Upper lobe of left lung (tissue), 6 donors: Measurements from ENCODE around the gene DACH1. TPM values are rescaled to one million over a fixed set of nuclear protein-coding genes. Genes with fewer than 3 reads are reported as not detected.

Experiments
- ATAC-seq, 2 donors: fragments of 200-7000 bp; cut with Tn5 transposase; one replicate each; pipeline ENCODE4 v1.9.1; 2022; ENCODE audit warnings: mild to moderate bottlenecking in 2 of 2, moderate library complexity in 2 of 2; ENCODE audit not compliant: low FRiP score in 2 of 2
- DNase-seq, 2 donors: peaks; one replicate each; pipeline ENCODE4 v3.0.0-alpha.2; 2019 to 2020
- H3K27ac ChIP-seq, 4 donors: fragments of 200-600 bp; sonication (generic); one replicate each; pipeline ENCODE4 v1.5.1; 2016 to 2019
- H3K27me3 ChIP-seq, 4 donors: fragments of 200-600 bp; sonication (generic); one replicate each; pipeline ENCODE4 v1.5.1; 2017 to 2019
- H3K36me3 ChIP-seq, 4 donors: fragments of 200-600 bp; sonication (generic); one replicate each; pipeline ENCODE4 v1.5.1; 2016 to 2019
- H3K4me1 ChIP-seq, 4 donors: fragments of 200-600 bp; sonication (generic); one replicate each; pipeline ENCODE4 v1.5.1; 2018 to 2019
- H3K4me3 ChIP-seq, 4 donors: fragments of 200-600 bp; sonication (generic); one replicate each; pipeline ENCODE4 v1.5.1; 2017 to 2019; ENCODE audit warnings: mild to moderate bottlenecking in 2 of 4, moderate library complexity in 1 of 4
- H3K9me3 ChIP-seq, 4 donors: fragments of 200-600 bp; sonication (generic); one replicate each; pipeline ENCODE4 v1.5.1; 2018 to 2019
- CTCF ChIP-seq, 6 experiments: fragments of 450-650 bp in 4 of 6; fragments of 200-600 bp in 2 of 6; sonication (generic) in 2 of 6; IDR thresholded peaks; one replicate each; pipeline ENCODE4 v1.5.1; 2016 to 2019; ENCODE audit warnings: antibody characterized with exemption in 6 of 6
- EP300 ChIP-seq, 4 donors: sonication (generic); formaldehyde crosslinking; IDR thresholded peaks; one replicate each; pipeline ENCODE4 v1.5.1; 2017; ENCODE audit warnings: antibody characterized with exemption in 4 of 4, control low read depth in 2 of 4
- POLR2A ChIP-seq, 4 donors: fragments of 450-650 bp; IDR thresholded peaks; one replicate each; pipeline ENCODE4 v1.5.1; 2016 to 2017; ENCODE audit warnings: antibody characterized with exemption in 4 of 4, mild to moderate bottlenecking in 2 of 4
- POLR2AphosphoS5 ChIP-seq, 2 donors: sonication (generic); formaldehyde crosslinking; IDR thresholded peaks; one replicate each; pipeline ENCODE4 v1.5.1; 2017; ENCODE audit warnings: antibody characterized with exemption in 2 of 2
- WGBS, 2 donors: methylation state at CpG; one replicate each; pipeline ENCODE4 v1.1.5; 2017 to 2018; 5-methylcytosine and 5-hydroxymethylcytosine counted together
- total RNA-seq, 6 donors: library from RNA; depleted of rRNA in 4 of 6; stranded (reverse); fragments of >200 nt in 4 of 6; gene quantifications; one replicate each; pipeline versions ENCODE4 v1.1.0 to v1.2.1, GENCODE V29; 2016 to 2021
- donor health status: DM: no; HTN: no; CAD: no; lungs with moderate emphysema.
- donor health status: DM: no; HTN: yes; CAD: no; lungs with severe emphysema.

Gene DACH1
- total RNA-seq, 6 donors from 2014 or later = 4.7 to 10.5 (median 6.7) TPM

DNA sequence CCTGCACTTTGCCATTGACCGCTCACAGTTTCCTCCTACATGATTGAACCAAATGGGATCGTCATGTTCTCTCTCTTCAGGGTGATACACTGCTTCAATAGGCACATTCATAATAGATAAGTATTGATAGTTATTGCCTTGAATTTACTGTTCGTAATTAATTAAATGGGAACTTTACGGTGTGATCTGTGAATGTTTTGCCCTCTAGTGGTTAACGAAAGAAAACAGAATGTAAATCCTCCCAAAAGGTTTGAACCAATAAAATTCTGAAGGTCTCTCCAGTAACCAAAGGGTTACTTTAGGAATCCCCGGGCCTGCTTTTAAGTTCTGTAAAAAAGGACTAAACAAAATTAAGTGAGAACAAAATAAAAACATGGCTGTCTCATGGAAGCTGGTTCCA, 389.3 kb downstream of the DACH1 start:
- Histone ChIP-seq H3K27me3 (no peaks in the 10 kb centered on the region), H3K4me3 (no peak overlapping the region), H3K9me3 (no peaks in the 10 kb centered on the region), H3K36me3 (no peaks in the 10 kb centered on the region), H3K27ac (no peak overlapping the region), H3K4me1 (peaks cover 0 to 6% (median 0%) of the 10 kb centered on the region in 4 donors)
- DNase-seq (no peak), ATAC-seq (no peak)
- no peak for TF ChIP-seq CTCF (IDR thresholded peaks at IDR 0.05)
- no peak for TF ChIP-seq EP300 (IDR thresholded peaks at IDR 0.05)
- no peak for TF ChIP-seq POLR2AphosphoS5 (IDR thresholded peaks at IDR 0.05)
- TF ChIP-seq POLR2A (IDR thresholded peaks at IDR 0.05) = no peak
- WGBS, 2 donors = 85% methylated on average over 6 of the region's 6 CpGs

GRCh38 chr13:71474936-71475335, 392.1 kb downstream of the DACH1 start:
- ATAC-seq = no peak

DNA sequence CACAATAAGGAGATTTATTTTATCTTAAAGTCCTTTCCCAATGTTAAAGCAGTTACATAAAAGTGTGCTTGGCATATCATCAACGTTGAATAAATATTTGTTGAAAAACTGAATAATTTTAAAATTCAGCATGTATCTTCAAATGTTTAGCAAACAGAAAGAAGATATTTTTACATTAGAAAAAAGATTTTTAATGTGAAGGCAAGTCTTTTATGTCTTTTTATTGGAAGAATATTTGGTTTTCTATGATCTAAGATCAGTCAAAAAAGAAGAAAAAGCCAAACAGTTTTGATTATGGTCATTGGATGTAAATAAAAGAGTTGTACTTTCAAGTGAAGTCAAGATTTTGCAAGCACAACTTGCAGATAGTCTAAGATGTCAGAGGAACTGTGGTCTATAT, 397.4 kb downstream of the DACH1 start:
- 38 to 56% methylated on average over 1 of the region's 1 CpG for WGBS, 2 donors
- Histone ChIP-seq H3K27ac (no peak overlapping the region), H3K4me1 (no peaks in the 10 kb centered on the region), H3K27me3 (no peaks in the 10 kb centered on the region), H3K9me3 (no peaks in the 10 kb centered on the region), H3K36me3 (no peaks in the 10 kb centered on the region), H3K4me3 (no peak overlapping the region)
- ATAC-seq (no peak), DNase-seq (no peak)
- TF ChIP-seq POLR2AphosphoS5 (IDR thresholded peaks at IDR 0.05) (no peak), POLR2A (IDR thresholded peaks at IDR 0.05) (no peak), CTCF (IDR thresholded peaks at IDR 0.05) (no peak), EP300 (IDR thresholded peaks at IDR 0.05) (no peak)

More at GRCh38 chr13:71474936-71475335, 392.1 kb downstream of the DACH1 start:
- H3K27me3 ChIP-seq = no peaks in the 10 kb centered on the region
- no peak overlapping the region for H3K27ac ChIP-seq
- H3K9me3 ChIP-seq = no peaks in the 10 kb centered on the region
- peaks cover 0 to 6% (median 0%) of the 10 kb centered on the region in 4 donors for H3K4me1 ChIP-seq
- H3K36me3 ChIP-seq = no peaks in the 10 kb centered on the region
- no peak for DNase-seq
- TF ChIP-seq EP300 (IDR thresholded peaks at IDR 0.05) (no peak), POLR2AphosphoS5 (IDR thresholded peaks at IDR 0.05) (no peak), POLR2A (IDR thresholded peaks at IDR 0.05) (no peak), CTCF (IDR thresholded peaks at IDR 0.05) (no peak)
- 74 to 87% methylated on average over 3 of the region's 3 CpGs for WGBS, 2 donors
- H3K4me3 ChIP-seq = no peak overlapping the region

DNA sequence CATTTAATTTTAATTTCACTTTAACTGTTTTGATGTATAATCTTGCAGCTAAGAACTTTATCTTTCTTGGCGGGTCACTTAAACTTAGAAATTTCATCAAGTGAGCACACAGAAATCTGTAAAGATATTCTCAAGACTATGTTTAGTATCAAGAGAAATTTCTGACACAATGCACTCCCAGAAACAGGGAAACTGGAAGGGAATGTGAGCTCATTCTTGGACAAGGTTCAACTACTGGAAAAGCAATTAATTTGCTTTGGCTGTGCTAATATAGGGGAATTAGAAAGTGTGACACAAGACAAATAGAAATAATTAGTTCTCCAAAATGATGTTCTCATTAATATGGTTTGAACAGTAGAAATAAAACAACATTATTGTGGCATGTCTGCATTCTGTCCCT, 402.3 kb downstream of the DACH1 start:
- Histone ChIP-seq H3K4me3 (no peak overlapping the region), H3K27me3 (no peaks in the 10 kb centered on the region), H3K36me3 (no peaks in the 10 kb centered on the region), H3K4me1 (peaks cover 0 to 2% (median 0%) of the 10 kb centered on the region in 4 donors), H3K9me3 (no peaks in the 10 kb centered on the region), H3K27ac (no peak overlapping the region)
- ATAC-seq = no peak
- WGBS, 2 donors = 68 to 71% methylated on average over 1 of the region's 1 CpG
- TF ChIP-seq POLR2AphosphoS5 (IDR thresholded peaks at IDR 0.05) (no peak), POLR2A (IDR thresholded peaks at IDR 0.05) (no peak)
- DNase-seq = no peak

DNA sequence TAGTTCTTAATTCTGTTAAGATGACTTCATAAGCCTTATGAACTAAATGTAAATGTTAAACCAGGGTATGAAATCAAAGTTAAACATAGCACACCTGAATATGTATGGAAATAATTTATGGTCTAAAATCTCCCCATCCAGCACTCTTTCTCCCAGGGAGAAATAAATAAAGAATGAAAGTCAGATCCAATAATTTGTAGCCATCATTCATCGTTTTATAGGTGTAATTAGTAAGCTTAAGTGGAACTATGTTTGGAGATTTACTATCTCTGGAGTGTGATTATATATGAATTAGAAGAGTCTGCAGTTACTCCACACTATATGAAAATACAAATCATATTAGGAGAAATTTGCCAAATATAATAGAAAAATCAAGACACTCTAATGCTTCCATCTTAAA, 405.1 kb downstream of the DACH1 start:
- Histone ChIP-seq H3K36me3 (no peaks in the 10 kb centered on the region), H3K27me3 (no peaks in the 10 kb centered on the region), H3K9me3 (no peaks in the 10 kb centered on the region), H3K4me3 (no peak overlapping the region), H3K27ac (no peak overlapping the region), H3K4me1 (peaks cover 0 to 2% (median 0%) of the 10 kb centered on the region in 4 donors)
- WGBS, 2 donors = 89 to 92% methylated on average over 1 of the region's 1 CpG
- ATAC-seq = no peak
- no peak for DNase-seq
- TF ChIP-seq POLR2A (IDR thresholded peaks at IDR 0.05) = no peak
- no peak for TF ChIP-seq CTCF (IDR thresholded peaks at IDR 0.05)
- no peak for TF ChIP-seq POLR2AphosphoS5 (IDR thresholded peaks at IDR 0.05)
- TF ChIP-seq EP300 (IDR thresholded peaks at IDR 0.05) = no peak
